ENCODE measurements around the gene TSNAX. TPM values are rescaled to one million over a fixed set of nuclear protein-coding genes. Genes with fewer than 3 reads are reported as not detected.
A peak's percentile ranks its signal among the peaks of the same experiment; 100 is the strongest.

Gene TSNAX
- polyA plus RNA-seq, 1 of the 3 experiments (the other 2 are of a cell fraction) = 15.7 TPM

- Histone ChIP-seq H3K79me2 (ENCODE audit: insufficient read depth) (no peaks in the 10 kb centered on the region), H3K9me3 (no peaks in the 10 kb centered on the region), H3K4me2 (no peak overlapping the region), H2AFZ (ENCODE audit: low read depth) (no peak overlapping the region), H3K4me3 (ENCODE audit: low read depth in 2 of 2, low read length in 1 of 2) (no peak overlapping the region), H3K9me2 (no peaks in the 10 kb centered on the region), H3K9ac (no peak overlapping the region), H4K20me1 (ENCODE audit: insufficient read depth) (no peaks in the 10 kb centered on the region), H3K36me3 (replicated peaks in 1 of 2; ENCODE audit: control insufficient read depth in 1 of 2, insufficient read depth in 2 of 2, low read length in 1 of 2) (no peaks in the 10 kb centered on the region), H3K27me3 (ENCODE audit: insufficient read depth) (no peaks in the 10 kb centered on the region), H3K27ac (ENCODE audit: low read depth in 2 of 2, low read length in 1 of 2) (no peak overlapping the region; a peak in 1 of 4 replicates), H3K4me1 (ENCODE audit: control insufficient read depth in 1 of 2, insufficient read depth in 2 of 2, low read depth in 1 of 2, low read length in 1 of 2) (peaks cover 0 to 3% of the 10 kb centered on the region in 2 experiments; a peak in 2 of 4 replicates), H3F3A (replicated peaks; ENCODE audit: insufficient read depth) (no peaks in the 10 kb centered on the region)
- DNase-seq = no peak
- CTCF ChIA-PET = interaction anchor here (1.0 kb wide), 1 partner anchor 226 kb away, joined by 3 read pairs; no protein-coding TSS in a partner anchor
- WGBS (ENCODE audit: low lambda C conversion rate) = 89% methylated on average over 6 of the region's 6 CpGs
- POLR2A ChIA-PET = no interaction called here
- TF ChIP-seq MEF2A (IDR thresholded peaks at IDR 0.05; ENCODE audit: borderline replicate concordance, low read depth) (no peak), TEAD4 (IDR thresholded peaks at IDR 0.05; ENCODE audit: borderline replicate concordance, insufficient read depth) (no peak)
These were observed 54.9 kb downstream of the TSNAX start for GRCh38 chr1:231583376-231583775.

DNA sequence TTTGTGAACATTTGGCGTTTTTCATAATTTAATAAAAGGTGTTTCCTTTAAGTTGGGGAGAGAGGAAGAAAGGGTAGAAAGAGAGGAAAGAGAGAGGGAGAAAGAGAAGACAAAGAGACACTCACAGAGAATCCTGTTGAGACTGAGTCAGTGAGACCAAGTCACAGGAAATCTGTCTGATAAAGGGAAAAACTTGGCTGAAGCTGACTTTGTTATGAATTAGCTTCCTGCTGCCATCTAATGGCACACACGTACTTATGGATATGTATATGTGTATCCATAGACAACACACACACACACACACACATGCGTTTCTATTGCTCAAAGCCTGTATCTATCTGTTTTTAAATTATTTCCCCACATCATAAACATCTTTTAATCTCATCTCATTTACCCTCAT lies 55.6 kb downstream of the TSNAX start:
- ChIA-PET POLR2A (interaction anchor here (0.7 kb wide), 1 partner anchor 343 kb away, joined by 4 read pairs; no protein-coding TSS in a partner anchor), CTCF (interaction anchor here (0.6 to 1.4 kb wide), 17 partner anchors 8 to 245 kb away, joined by 3 to 12 read pairs (median 4); no protein-coding TSS in a partner anchor)
- Histone ChIP-seq H3K27ac (ENCODE audit: low read depth in 2 of 2, low read length in 1 of 2) (peak overlapping the region in 1 of 2 experiments; percentile 58; a peak in 2 of 4 replicates), H3K9me3 (no peaks in the 10 kb centered on the region), H3K4me1 (ENCODE audit: control insufficient read depth in 1 of 2, insufficient read depth in 2 of 2, low read depth in 1 of 2, low read length in 1 of 2) (peaks cover 0 to 3% of the 10 kb centered on the region in 2 experiments; a peak in 2 of 4 replicates), H3K9me2 (no peaks in the 10 kb centered on the region), H3K4me2 (0 out of 2 replicates have a peak overlapping the region, but pooled peaks have one; percentile 40), H3K4me3 (ENCODE audit: low read depth in 2 of 2, low read length in 1 of 2) (no peak overlapping the region), H3K27me3 (ENCODE audit: insufficient read depth) (no peaks in the 10 kb centered on the region), H3K9ac (0 out of 2 replicates have a peak overlapping the region, but pooled peaks have one; percentile 7), H3K79me2 (ENCODE audit: insufficient read depth) (no peaks in the 10 kb centered on the region), H2AFZ (ENCODE audit: low read depth) (peak overlapping the region; percentile 60; the same call in 1 of the 2 replicates), H4K20me1 (ENCODE audit: insufficient read depth) (no peaks in the 10 kb centered on the region), H3F3A (replicated peaks; ENCODE audit: insufficient read depth) (no peaks in the 10 kb centered on the region), H3K36me3 (replicated peaks in 1 of 2; ENCODE audit: control insufficient read depth in 1 of 2, insufficient read depth in 2 of 2, low read length in 1 of 2) (no peaks in the 10 kb centered on the region)
- 33% methylated on average over 3 of the region's 3 CpGs for WGBS (ENCODE audit: low lambda C conversion rate)
- peak; percentile 37 for DNase-seq
- TF ChIP-seq RAD21 (IDR thresholded peaks at IDR 0.05; ENCODE audit: low read length) (peak; percentile 74), TCF12 (IDR thresholded peaks at IDR 0.05) (no peak), NFIC (IDR thresholded peaks at IDR 0.05; ENCODE audit: borderline replicate concordance) (0 out of 2 replicates have a peak, but pooled peaks have one; percentile 25), CHD2 (IDR thresholded peaks at IDR 0.05; ENCODE audit: low read length, partially characterized antibody) (no peak), POLR2AphosphoS5 (IDR thresholded peaks at IDR 0.05; ENCODE audit: low read depth, low read length) (no peak), SMC3 (IDR thresholded peaks at IDR 0.05; ENCODE audit: low read depth, low read length) (peak; percentile 53), RCOR1 (IDR thresholded peaks at IDR 0.05; ENCODE audit: low read length) (0 out of 2 replicates have a peak, but pooled peaks have one; percentile 13), FOSL2 (IDR thresholded peaks at IDR 0.05; ENCODE audit: borderline replicate concordance, low read depth) (no peak), FOXM1 (IDR thresholded peaks at IDR 0.05; ENCODE audit: low read depth) (no peak)
- TF ChIP-seq, protein P1, sequence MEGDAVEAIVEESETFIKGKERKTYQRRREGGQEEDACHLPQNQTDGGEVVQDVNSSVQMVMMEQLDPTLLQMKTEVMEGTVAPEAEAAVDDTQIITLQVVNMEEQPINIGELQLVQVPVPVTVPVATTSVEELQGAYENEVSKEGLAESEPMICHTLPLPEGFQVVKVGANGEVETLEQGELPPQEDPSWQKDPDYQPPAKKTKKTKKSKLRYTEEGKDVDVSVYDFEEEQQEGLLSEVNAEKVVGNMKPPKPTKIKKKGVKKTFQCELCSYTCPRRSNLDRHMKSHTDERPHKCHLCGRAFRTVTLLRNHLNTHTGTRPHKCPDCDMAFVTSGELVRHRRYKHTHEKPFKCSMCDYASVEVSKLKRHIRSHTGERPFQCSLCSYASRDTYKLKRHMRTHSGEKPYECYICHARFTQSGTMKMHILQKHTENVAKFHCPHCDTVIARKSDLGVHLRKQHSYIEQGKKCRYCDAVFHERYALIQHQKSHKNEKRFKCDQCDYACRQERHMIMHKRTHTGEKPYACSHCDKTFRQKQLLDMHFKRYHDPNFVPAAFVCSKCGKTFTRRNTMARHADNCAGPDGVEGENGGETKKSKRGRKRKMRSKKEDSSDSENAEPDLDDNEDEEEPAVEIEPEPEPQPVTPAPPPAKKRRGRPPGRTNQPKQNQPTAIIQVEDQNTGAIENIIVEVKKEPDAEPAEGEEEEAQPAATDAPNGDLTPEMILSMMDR (IDR thresholded peaks at IDR 0.05) = peak; percentile 53
- TF ChIP-seq, protein P2, sequence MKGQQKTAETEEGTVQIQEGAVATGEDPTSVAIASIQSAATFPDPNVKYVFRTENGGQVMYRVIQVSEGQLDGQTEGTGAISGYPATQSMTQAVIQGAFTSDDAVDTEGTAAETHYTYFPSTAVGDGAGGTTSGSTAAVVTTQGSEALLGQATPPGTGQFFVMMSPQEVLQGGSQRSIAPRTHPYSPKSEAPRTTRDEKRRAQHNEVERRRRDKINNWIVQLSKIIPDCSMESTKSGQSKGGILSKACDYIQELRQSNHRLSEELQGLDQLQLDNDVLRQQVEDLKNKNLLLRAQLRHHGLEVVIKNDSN (IDR thresholded peaks at IDR 0.05; ENCODE audit: borderline replicate concordance, low read depth) = no peak
